Thyroid gland (tissue), 4 donors: Measurements from ENCODE around the gene SURF4.

Experiments used
- POLR2A ChIP-seq, 2 donors: fragments of 450-650 bp; IDR thresholded peaks; one replicate each; pipeline ENCODE4 v1.6.1; 2017; ENCODE audit warnings: antibody characterized with exemption in 2 of 2, mild to moderate bottlenecking in 2 of 2, moderate library complexity in 1 of 2
- TF ChIP-seq, protein P1 (sequence below), 6 experiments: fragments of 200-600 bp in 3 of 6; fragments of 450-650 bp in 3 of 6; sonication (generic) in 3 of 6; IDR thresholded peaks; one replicate each; pipeline ENCODE4 v1.5.1; 2016 to 2019; ENCODE audit warnings: antibody characterized with exemption in 6 of 6, mild to moderate bottlenecking in 2 of 6, inconsistent platforms in 1 of 6, moderate library complexity in 1 of 6

DNA sequence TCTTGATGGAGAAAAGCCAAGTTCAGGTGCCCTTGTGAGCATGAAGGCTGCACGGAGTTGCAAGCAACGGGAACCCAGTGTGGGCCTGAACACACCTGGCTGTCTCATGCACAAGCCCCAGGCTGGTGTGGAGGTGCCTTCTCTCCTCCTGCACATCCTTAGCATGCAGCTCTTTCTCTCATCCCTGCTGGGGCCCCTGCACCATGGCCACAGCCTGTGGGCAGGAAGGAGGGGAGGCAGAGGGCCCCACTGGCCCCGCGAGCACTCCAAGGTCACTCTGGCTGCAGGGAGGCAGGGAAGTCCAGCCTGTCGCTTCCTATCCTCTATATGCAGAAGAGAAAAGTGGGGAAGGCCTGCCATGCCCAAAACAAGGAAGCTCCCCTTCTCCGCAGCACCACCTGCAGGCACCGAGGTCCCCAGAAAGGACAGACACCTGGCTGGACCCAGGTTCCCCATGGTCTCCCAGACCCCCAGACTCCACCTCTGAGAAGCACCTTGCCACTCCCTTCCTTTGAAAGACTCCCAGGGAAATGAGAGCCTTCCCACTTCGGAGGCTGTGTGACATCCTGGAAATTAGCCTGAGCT is 18.9 kb upstream of the SURF4 start:
- no peak for TF ChIP-seq POLR2A (IDR thresholded peaks at IDR 0.05)
- TF ChIP-seq, protein P1, sequence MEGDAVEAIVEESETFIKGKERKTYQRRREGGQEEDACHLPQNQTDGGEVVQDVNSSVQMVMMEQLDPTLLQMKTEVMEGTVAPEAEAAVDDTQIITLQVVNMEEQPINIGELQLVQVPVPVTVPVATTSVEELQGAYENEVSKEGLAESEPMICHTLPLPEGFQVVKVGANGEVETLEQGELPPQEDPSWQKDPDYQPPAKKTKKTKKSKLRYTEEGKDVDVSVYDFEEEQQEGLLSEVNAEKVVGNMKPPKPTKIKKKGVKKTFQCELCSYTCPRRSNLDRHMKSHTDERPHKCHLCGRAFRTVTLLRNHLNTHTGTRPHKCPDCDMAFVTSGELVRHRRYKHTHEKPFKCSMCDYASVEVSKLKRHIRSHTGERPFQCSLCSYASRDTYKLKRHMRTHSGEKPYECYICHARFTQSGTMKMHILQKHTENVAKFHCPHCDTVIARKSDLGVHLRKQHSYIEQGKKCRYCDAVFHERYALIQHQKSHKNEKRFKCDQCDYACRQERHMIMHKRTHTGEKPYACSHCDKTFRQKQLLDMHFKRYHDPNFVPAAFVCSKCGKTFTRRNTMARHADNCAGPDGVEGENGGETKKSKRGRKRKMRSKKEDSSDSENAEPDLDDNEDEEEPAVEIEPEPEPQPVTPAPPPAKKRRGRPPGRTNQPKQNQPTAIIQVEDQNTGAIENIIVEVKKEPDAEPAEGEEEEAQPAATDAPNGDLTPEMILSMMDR (IDR thresholded peaks at IDR 0.05), result no peak
